WI38 (cell line): ENCODE data around the gene WNT4.

Source experiments
- H3K4me3 ChIP-seq: 2 replicates; pipeline ENCODE4 v1.5.1; 2011; ENCODE audit warnings: low read depth, mild to moderate bottlenecking, control low read depth, low read length
- CTCF ChIP-seq: IDR thresholded peaks from 2 replicates; pipeline ENCODE4 v1.5.1; 2012; ENCODE audit warnings: low read depth, mild to moderate bottlenecking, control low read depth, low read length

Gene WNT4

GRCh38 chr1:22163564-22163963, 20.7 kb upstream of the WNT4 start:
- no peak for TF ChIP-seq CTCF
- no peak overlapping the region for H3K4me3 ChIP-seq

- no peak for TF ChIP-seq CTCF
- no peak overlapping the region for H3K4me3 ChIP-seq
Measured at GRCh38 chr1:22163137-22163536, 20.2 kb upstream of the WNT4 start.

GRCh38 chr1:22159891-22160290, 17.0 kb upstream of the WNT4 start:
- no peak overlapping the region for H3K4me3 ChIP-seq
- TF ChIP-seq CTCF: no peak

GRCh38 chr1:22158654-22159053, 15.8 kb upstream of the WNT4 start:
- TF ChIP-seq CTCF: no peak

GRCh38 chr1:22157359-22157966, 14.6 kb upstream of the WNT4 start:
- TF ChIP-seq CTCF: no peak
- no peak overlapping the region for H3K4me3 ChIP-seq

More at GRCh38 chr1:22158654-22159053, 15.8 kb upstream of the WNT4 start:
- no peak overlapping the region for H3K4me3 ChIP-seq

GRCh38 chr1:22155517-22155916, 12.6 kb upstream of the WNT4 start:
- TF ChIP-seq CTCF: no peak
- no peak overlapping the region for H3K4me3 ChIP-seq

GRCh38 chr1:22154626-22155025, 11.7 kb upstream of the WNT4 start:
- no peak overlapping the region for H3K4me3 ChIP-seq

More at GRCh38 chr1:22154626-22155025, 11.7 kb upstream of the WNT4 start:
- TF ChIP-seq CTCF: no peak
